ENCODE data around the gene TVP23B. TPM values are rescaled to one million over a fixed set of nuclear protein-coding genes. Genes with fewer than 3 reads are reported as not detected.
"Not testable (repeated sequence)": the region's sequence is repeated elsewhere in the genome, so short reads cannot be mapped to it uniquely, and the experiment has no call there.

TVP23B gene
- total RNA-seq, 1 donor from 2014 or later, result 27.8 TPM

DNA sequence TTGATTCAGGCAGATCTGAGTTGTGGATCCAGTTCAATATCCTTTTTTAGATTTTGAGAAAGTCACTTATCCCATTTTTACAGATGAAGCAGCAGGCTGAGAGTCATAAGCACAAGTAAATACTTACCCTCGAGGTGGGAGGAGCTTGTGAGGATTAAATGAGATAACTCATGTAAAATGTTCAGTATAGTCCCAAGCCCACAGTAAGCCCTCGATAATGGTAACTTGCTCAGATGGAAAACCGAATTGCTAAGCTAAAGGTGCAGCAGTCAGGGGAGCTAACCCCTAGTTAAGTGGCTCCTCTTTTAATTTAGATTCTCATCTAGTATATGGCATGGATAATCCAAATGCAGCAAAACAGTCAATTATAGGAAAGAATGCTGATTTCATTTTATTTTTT lies 34.9 kb downstream of the TVP23B start:
- not testable (repeated sequence) for H3K27me3 Mint-ChIP-seq (ENCODE audit: low read depth); H3K27ac Mint-ChIP-seq (ENCODE audit: unreplicated experiment); H3K9me3 Mint-ChIP-seq; H3K36me3 Mint-ChIP-seq (ENCODE audit: low read depth); DNase-seq (ENCODE audit: low read depth, low spot score); H3K4me3 Mint-ChIP-seq; H3K4me1 Mint-ChIP-seq

- TF ChIP-seq CTCF (conservative IDR thresholded peaks at IDR 0.05), result peak; percentile 77
- H3K27me3 Mint-ChIP-seq (ENCODE audit: low read depth); H3K36me3 Mint-ChIP-seq (ENCODE audit: low read depth); H3K27ac Mint-ChIP-seq (ENCODE audit: unreplicated experiment); H3K4me3 Mint-ChIP-seq; H3K9me3 Mint-ChIP-seq; H3K4me1 Mint-ChIP-seq: not testable (repeated sequence)
- peak; percentile 24 for DNase-seq (ENCODE audit: low read depth, low spot score)
Observed at GRCh38 chr17:18816489-18817371, 35.7 kb downstream of the TVP23B start.

GRCh38 chr17:18821430-18821829 lies 40.4 kb downstream of the TVP23B start:
- H3K4me1 Mint-ChIP-seq; H3K9me3 Mint-ChIP-seq; H3K4me3 Mint-ChIP-seq; H3K27ac Mint-ChIP-seq (ENCODE audit: unreplicated experiment); H3K36me3 Mint-ChIP-seq (ENCODE audit: low read depth); DNase-seq (ENCODE audit: low read depth, low spot score); H3K27me3 Mint-ChIP-seq (ENCODE audit: low read depth): not testable (repeated sequence)

DNA sequence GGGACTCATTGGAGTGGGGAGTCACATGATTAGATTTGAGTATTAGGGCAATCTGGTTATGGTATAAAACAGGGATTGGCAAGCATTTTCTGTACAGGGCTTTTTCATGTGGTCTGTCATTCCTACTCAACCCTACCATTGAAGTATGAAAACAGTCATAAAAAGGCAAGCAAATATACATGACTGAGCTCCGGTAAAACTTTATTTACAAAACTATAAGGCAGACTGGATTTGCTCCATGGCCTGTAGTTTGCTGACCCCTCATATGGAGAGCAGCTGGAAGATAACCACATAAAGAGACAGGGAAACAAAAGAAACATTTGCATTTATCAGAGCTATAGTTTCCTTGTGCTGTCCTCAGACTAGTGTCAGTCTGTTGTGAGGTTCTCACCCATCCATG lies 46.6 kb downstream of the TVP23B start:
- H3K36me3 Mint-ChIP-seq (ENCODE audit: low read depth); H3K27ac Mint-ChIP-seq (ENCODE audit: unreplicated experiment); H3K27me3 Mint-ChIP-seq (ENCODE audit: low read depth); H3K9me3 Mint-ChIP-seq; H3K4me3 Mint-ChIP-seq; DNase-seq (ENCODE audit: low read depth, low spot score); H3K4me1 Mint-ChIP-seq: not testable (repeated sequence)

- no peak overlapping the region for H3K27ac Mint-ChIP-seq (ENCODE audit: unreplicated experiment)
- peaks cover 3% of the 10 kb centered on the region for H3K27me3 Mint-ChIP-seq (ENCODE audit: low read depth)
- no peaks in the 10 kb centered on the region for H3K9me3 Mint-ChIP-seq
- TF ChIP-seq CTCF (conservative IDR thresholded peaks at IDR 0.05), result no peak
- H3K36me3 Mint-ChIP-seq (ENCODE audit: low read depth), result no peaks in the 10 kb centered on the region
- no peak for DNase-seq (ENCODE audit: low read depth, low spot score)
- no peak overlapping the region for H3K4me3 Mint-ChIP-seq
- no peaks in the 10 kb centered on the region for H3K4me1 Mint-ChIP-seq
Observed at GRCh38 chr17:18848501-18848900, 67.5 kb downstream of the TVP23B start.

DNA sequence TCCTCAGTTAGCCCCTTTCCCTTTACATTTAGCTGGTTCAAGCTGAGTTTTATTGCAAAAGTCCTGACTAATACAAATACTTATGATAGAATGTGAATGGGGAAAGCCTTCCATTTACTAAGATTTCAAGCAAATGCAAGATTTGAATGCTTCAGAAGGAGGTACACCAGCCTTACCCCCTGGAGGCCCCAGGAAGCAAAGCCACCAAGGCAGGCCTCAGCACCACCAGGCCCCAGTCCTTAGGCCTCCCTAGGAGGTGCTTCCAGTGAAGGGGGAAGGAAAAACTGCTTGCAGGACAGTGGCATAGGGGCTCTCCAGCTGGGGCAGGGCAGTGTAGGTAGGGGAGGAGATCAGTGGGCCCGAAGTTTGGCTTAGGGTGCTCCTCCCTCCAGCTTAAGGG lies 69.7 kb downstream of the TVP23B start:
- Mint-ChIP-seq H3K27me3 (ENCODE audit: low read depth) (no peaks in the 10 kb centered on the region), H3K4me1 (peaks cover 10% of the 10 kb centered on the region)
- no peak for DNase-seq (ENCODE audit: low read depth, low spot score)

More for the DNA sequence above, 69.7 kb downstream of the TVP23B start:
- H3K27ac Mint-ChIP-seq (ENCODE audit: unreplicated experiment), result peak overlapping the region; percentile 78
- H3K9me3 Mint-ChIP-seq, result no peaks in the 10 kb centered on the region
- H3K36me3 Mint-ChIP-seq (ENCODE audit: low read depth), result no peaks in the 10 kb centered on the region
- no peak for TF ChIP-seq CTCF (conservative IDR thresholded peaks at IDR 0.05)
- H3K4me3 Mint-ChIP-seq, result peak overlapping the region; percentile 49
